Fibroblast of lung (primary cell): Measurements from ENCODE around the gene NPAP1.

Experiments
- EZH2 ChIP-seq: IDR thresholded peaks from 2 replicates; pipeline ENCODE4 v1.5.1; 2012; ENCODE audit warnings: low read length, control low read depth, mild to moderate bottlenecking; ENCODE audit errors: missing control alignments
- TF ChIP-seq, protein P1 (sequence below), 2 donors: IDR thresholded peaks in 1 of 2; conservative IDR thresholded peaks in 1 of 2; 1 replicate in 1 of 2; 2 replicates in 1 of 2; pipeline ENCODE4 v1.5.1; 2011 to 2012; ENCODE audit warnings: low read length in 2 of 2, control low read depth in 1 of 2, inconsistent platforms in 1 of 2, low read depth in 1 of 2, mild to moderate bottlenecking in 1 of 2

DNA sequence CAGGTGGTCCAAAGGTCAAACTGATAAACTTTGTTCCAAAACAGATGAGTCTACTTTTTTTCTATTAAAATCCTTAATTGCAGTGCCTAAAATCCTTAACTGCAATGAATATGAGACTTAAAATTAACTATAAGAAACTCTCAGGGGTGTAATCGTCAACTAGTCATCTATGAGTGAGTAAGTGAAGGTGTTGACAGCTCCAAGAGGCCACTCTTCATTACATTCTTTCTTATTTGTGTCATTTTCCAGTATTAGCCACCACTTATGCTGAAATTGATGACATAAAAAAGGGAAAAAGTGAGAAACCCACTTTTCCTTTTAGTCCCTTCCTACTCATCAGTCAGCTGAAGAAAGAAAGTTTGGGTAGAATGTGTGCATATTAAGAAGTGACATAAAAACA lies 12.6 kb upstream of the NPAP1 start:
- TF ChIP-seq, protein P1, sequence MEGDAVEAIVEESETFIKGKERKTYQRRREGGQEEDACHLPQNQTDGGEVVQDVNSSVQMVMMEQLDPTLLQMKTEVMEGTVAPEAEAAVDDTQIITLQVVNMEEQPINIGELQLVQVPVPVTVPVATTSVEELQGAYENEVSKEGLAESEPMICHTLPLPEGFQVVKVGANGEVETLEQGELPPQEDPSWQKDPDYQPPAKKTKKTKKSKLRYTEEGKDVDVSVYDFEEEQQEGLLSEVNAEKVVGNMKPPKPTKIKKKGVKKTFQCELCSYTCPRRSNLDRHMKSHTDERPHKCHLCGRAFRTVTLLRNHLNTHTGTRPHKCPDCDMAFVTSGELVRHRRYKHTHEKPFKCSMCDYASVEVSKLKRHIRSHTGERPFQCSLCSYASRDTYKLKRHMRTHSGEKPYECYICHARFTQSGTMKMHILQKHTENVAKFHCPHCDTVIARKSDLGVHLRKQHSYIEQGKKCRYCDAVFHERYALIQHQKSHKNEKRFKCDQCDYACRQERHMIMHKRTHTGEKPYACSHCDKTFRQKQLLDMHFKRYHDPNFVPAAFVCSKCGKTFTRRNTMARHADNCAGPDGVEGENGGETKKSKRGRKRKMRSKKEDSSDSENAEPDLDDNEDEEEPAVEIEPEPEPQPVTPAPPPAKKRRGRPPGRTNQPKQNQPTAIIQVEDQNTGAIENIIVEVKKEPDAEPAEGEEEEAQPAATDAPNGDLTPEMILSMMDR (conservative IDR thresholded peaks at IDR 0.05 in 1 of 2, IDR thresholded peaks at IDR 0.05 in 1 of 2; ENCODE audit: low read depth in 1 of 2, low read length in 2 of 2), result no peak
- no peak for TF ChIP-seq EZH2
